Measurements from ENCODE around the gene CRYAA. TPM values are rescaled to one million over a fixed set of nuclear protein-coding genes. Genes with fewer than 3 reads are reported as not detected.

The CRYAA gene
- total RNA-seq, 1 experiment from 2014 or later = not detected

- TF ChIP-seq NFATC4 (CRISPR knock-in tag; IDR thresholded peaks at IDR 0.05) (no peak), ZNF671 (CRISPR knock-in tag; IDR thresholded peaks at IDR 0.05) (no peak), MYBL2 (CRISPR knock-in tag; IDR thresholded peaks at IDR 0.05) (no peak)
These were observed 23.2 kb downstream of the CRYAA start (continued) for GRCh38 chr21:43191971-43192370.

- Mint-ChIP-seq H3K9me3 (peaks cover 11% of the 10 kb centered on the region), H3K4me3 (no peak overlapping the region), H3K27me3 (ENCODE audit: low read depth) (peaks cover 2% of the 10 kb centered on the region; the same call in 1 of the 2 replicates), H3K4me1 (peaks cover 20% of the 10 kb centered on the region), H3K27ac (no peak overlapping the region), H3K36me3 (no peaks in the 10 kb centered on the region)
- POLR2A ChIA-PET = no interaction called here
- CTCF ChIA-PET = interaction anchor here (0.7 to 1.0 kb wide), 3 partner anchors 16 to 165 kb away, joined by 3 to 4 read pairs (median 3); no protein-coding TSS in a partner anchor
- peak; percentile 7 for DNase-seq (ENCODE audit: low spot score)
- TF ChIP-seq TEAD1 (CRISPR knock-in tag; IDR thresholded peaks at IDR 0.05) (no peak), RELA (CRISPR knock-in tag; IDR thresholded peaks at IDR 0.05; ENCODE audit: borderline replicate concordance) (no peak), NFYB (CRISPR knock-in tag; conservative IDR thresholded peaks at IDR 0.05; ENCODE audit: low read depth) (no peak), ZNF121 (CRISPR knock-in tag; IDR thresholded peaks at IDR 0.05) (no peak), GTF2I (CRISPR knock-in tag; conservative IDR thresholded peaks at IDR 0.05) (no peak), NR2C2 (CRISPR knock-in tag; IDR thresholded peaks at IDR 0.05) (no peak), ZNF532 (CRISPR knock-in tag; IDR thresholded peaks at IDR 0.05; ENCODE audit: borderline replicate concordance) (no peak), NR3C1 (CRISPR knock-in tag; conservative IDR thresholded peaks at IDR 0.05; ENCODE audit: low read depth) (no peak), FOXJ3 (CRISPR knock-in tag; IDR thresholded peaks at IDR 0.05; ENCODE audit: borderline replicate concordance) (no peak), MLX (CRISPR knock-in tag; IDR thresholded peaks at IDR 0.05) (no peak), ZNF232 (CRISPR knock-in tag; IDR thresholded peaks at IDR 0.05) (no peak), TP53 (CRISPR knock-in tag; IDR thresholded peaks at IDR 0.05) (no peak), HMGA2 (CRISPR knock-in tag; IDR thresholded peaks at IDR 0.05) (no peak)
- ATAC-seq = no peak
These were observed 23.8 kb downstream of the CRYAA start for GRCh38 chr21:43192501-43193081.

- H3K4me1 Mint-ChIP-seq = peaks cover 20% of the 10 kb centered on the region
- POLR2A ChIA-PET = no interaction called here
- no peak overlapping the region for H3K4me3 Mint-ChIP-seq
- no peaks in the 10 kb centered on the region for H3K36me3 Mint-ChIP-seq
- CTCF ChIA-PET = interaction anchor here (0.7 to 1.0 kb wide), 3 partner anchors 16 to 164 kb away, joined by 3 to 4 read pairs (median 3); no protein-coding TSS in a partner anchor
- peaks cover 2% of the 10 kb centered on the region; the same call in 1 of the 2 replicates for H3K27me3 Mint-ChIP-seq (ENCODE audit: low read depth)
- DNase-seq (ENCODE audit: low spot score) (no peak), ATAC-seq (no peak)
- H3K27ac Mint-ChIP-seq = no peak overlapping the region
- peaks cover 11% of the 10 kb centered on the region for H3K9me3 Mint-ChIP-seq
- TF ChIP-seq TEAD4 (CRISPR knock-in tag; IDR thresholded peaks at IDR 0.05) (no peak), IRF1 (CRISPR knock-in tag; IDR thresholded peaks at IDR 0.05) (no peak), GABPB1 (CRISPR knock-in tag; IDR thresholded peaks at IDR 0.05) (no peak), PRRX2 (CRISPR knock-in tag; IDR thresholded peaks at IDR 0.05) (no peak), JAZF1 (CRISPR knock-in tag; IDR thresholded peaks at IDR 0.05) (no peak), OVOL2 (CRISPR knock-in tag; IDR thresholded peaks at IDR 0.05; ENCODE audit: borderline replicate concordance) (no peak), TCF7 (CRISPR knock-in tag; IDR thresholded peaks at IDR 0.05; ENCODE audit: low read depth) (no peak), FOXP4 (CRISPR knock-in tag; IDR thresholded peaks at IDR 0.05) (no peak)
These were observed 24.4 kb downstream of the CRYAA start for GRCh38 chr21:43193088-43193650.

Measured in WTC11 (cell line).